ENCODE data around the gene RTP5.

The RTP5 gene

GRCh38 chr2:241860184-241861078, 9.1 kb upstream of the RTP5 start:
- Histone ChIP-seq H3K9me3 (ENCODE audit: control insufficient read depth, insufficient read depth, low read depth, low read length) (no peaks in the 10 kb centered on the region; the same call in 1 of the 2 replicates), H3K4me3 (ENCODE audit: low read depth, low read length) (no peak overlapping the region), H3K27ac (ENCODE audit: low read depth, low read length) (no peak overlapping the region), H3K27me3 (ENCODE audit: control insufficient read depth, insufficient read depth, low read length) (peaks cover 4% of the 10 kb centered on the region; the same call in 1 of the 2 replicates), H3K36me3 (ENCODE audit: control insufficient read depth, insufficient read depth, low read length) (no peaks in the 10 kb centered on the region), H3K9ac (ENCODE audit: low read length) (no peak overlapping the region), H3K4me1 (ENCODE audit: control insufficient read depth, insufficient read depth, low read length) (peaks cover 8% of the 10 kb centered on the region)

GRCh38 chr2:241861264-241861663, 8.3 kb upstream of the RTP5 start:
- H3K4me1 ChIP-seq (ENCODE audit: control insufficient read depth, insufficient read depth, low read length): peaks cover 8% of the 10 kb centered on the region
- H3K4me3 ChIP-seq (ENCODE audit: low read depth, low read length): no peak overlapping the region
- no peak overlapping the region for H3K27ac ChIP-seq (ENCODE audit: low read depth, low read length)
- no peaks in the 10 kb centered on the region for H3K36me3 ChIP-seq (ENCODE audit: control insufficient read depth, insufficient read depth, low read length)
- no peak overlapping the region for H3K9ac ChIP-seq (ENCODE audit: low read length)
- peaks cover 5% of the 10 kb centered on the region; the same call in 1 of the 2 replicates for H3K27me3 ChIP-seq (ENCODE audit: control insufficient read depth, insufficient read depth, low read length)
- no peaks in the 10 kb centered on the region; the same call in 1 of the 2 replicates for H3K9me3 ChIP-seq (ENCODE audit: control insufficient read depth, insufficient read depth, low read depth, low read length)

GRCh38 chr2:241862093-241862492, 7.4 kb upstream of the RTP5 start:
- H3K27me3 ChIP-seq (ENCODE audit: control insufficient read depth, insufficient read depth, low read length): peaks cover 10% of the 10 kb centered on the region; the same call in 1 of the 2 replicates
- no peaks in the 10 kb centered on the region for H3K36me3 ChIP-seq (ENCODE audit: control insufficient read depth, insufficient read depth, low read length)
- H3K9me3 ChIP-seq (ENCODE audit: control insufficient read depth, insufficient read depth, low read depth, low read length): no peaks in the 10 kb centered on the region; the same call in 1 of the 2 replicates
- H3K9ac ChIP-seq (ENCODE audit: low read length): no peak overlapping the region
- H3K4me3 ChIP-seq (ENCODE audit: low read depth, low read length): no peak overlapping the region
- H3K27ac ChIP-seq (ENCODE audit: low read depth, low read length): no peak overlapping the region
- H3K4me1 ChIP-seq (ENCODE audit: control insufficient read depth, insufficient read depth, low read length): peaks cover 8% of the 10 kb centered on the region

- Histone ChIP-seq H3K4me1 (ENCODE audit: control insufficient read depth, insufficient read depth, low read length) (peaks cover 8% of the 10 kb centered on the region), H3K4me3 (ENCODE audit: low read depth, low read length) (no peak overlapping the region), H3K27ac (ENCODE audit: low read depth, low read length) (no peak overlapping the region), H3K9me3 (ENCODE audit: control insufficient read depth, insufficient read depth, low read depth, low read length) (no peaks in the 10 kb centered on the region; the same call in 1 of the 2 replicates), H3K27me3 (ENCODE audit: control insufficient read depth, insufficient read depth, low read length) (peaks cover 12% of the 10 kb centered on the region; the same call in 1 of the 2 replicates), H3K9ac (ENCODE audit: low read length) (no peak overlapping the region), H3K36me3 (ENCODE audit: control insufficient read depth, insufficient read depth, low read length) (no peaks in the 10 kb centered on the region)
Observed at GRCh38 chr2:241862775-241863535, 6.6 kb upstream of the RTP5 start.

GRCh38 chr2:241863536-241863954, 6.0 kb upstream of the RTP5 start:
- peaks cover 12% of the 10 kb centered on the region; the same call in 1 of the 2 replicates for H3K27me3 ChIP-seq (ENCODE audit: control insufficient read depth, insufficient read depth, low read length)
- H3K36me3 ChIP-seq (ENCODE audit: control insufficient read depth, insufficient read depth, low read length): no peaks in the 10 kb centered on the region
- H3K27ac ChIP-seq (ENCODE audit: low read depth, low read length): no peak overlapping the region
- H3K9ac ChIP-seq (ENCODE audit: low read length): no peak overlapping the region
- no peak overlapping the region for H3K4me3 ChIP-seq (ENCODE audit: low read depth, low read length)
- no peaks in the 10 kb centered on the region; the same call in 1 of the 2 replicates for H3K9me3 ChIP-seq (ENCODE audit: control insufficient read depth, insufficient read depth, low read depth, low read length)
- H3K4me1 ChIP-seq (ENCODE audit: control insufficient read depth, insufficient read depth, low read length): peaks cover 8% of the 10 kb centered on the region

- no peaks in the 10 kb centered on the region; the same call in 1 of the 2 replicates for H3K9me3 ChIP-seq (ENCODE audit: control insufficient read depth, insufficient read depth, low read depth, low read length)
- no peak overlapping the region for H3K9ac ChIP-seq (ENCODE audit: low read length)
- peaks cover 4% of the 10 kb centered on the region for H3K4me1 ChIP-seq (ENCODE audit: control insufficient read depth, insufficient read depth, low read length)
- no peak overlapping the region for H3K4me3 ChIP-seq (ENCODE audit: low read depth, low read length)
- H3K27ac ChIP-seq (ENCODE audit: low read depth, low read length): no peak overlapping the region
- no peaks in the 10 kb centered on the region for H3K36me3 ChIP-seq (ENCODE audit: control insufficient read depth, insufficient read depth, low read length)
- peaks cover 12% of the 10 kb centered on the region; the same call in 1 of the 2 replicates for H3K27me3 ChIP-seq (ENCODE audit: control insufficient read depth, insufficient read depth, low read length)
Observed at GRCh38 chr2:241864168-241864849, 5.2 kb upstream of the RTP5 start.

- Histone ChIP-seq H3K9ac (ENCODE audit: low read length) (no peak overlapping the region), H3K27me3 (ENCODE audit: control insufficient read depth, insufficient read depth, low read length) (peaks cover 12% of the 10 kb centered on the region; the same call in 1 of the 2 replicates), H3K27ac (ENCODE audit: low read depth, low read length) (no peak overlapping the region), H3K4me1 (ENCODE audit: control insufficient read depth, insufficient read depth, low read length) (peaks cover 3% of the 10 kb centered on the region; the same call in 1 of the 2 replicates), H3K4me3 (ENCODE audit: low read depth, low read length) (no peak overlapping the region), H3K9me3 (ENCODE audit: control insufficient read depth, insufficient read depth, low read depth, low read length) (no peaks in the 10 kb centered on the region; the same call in 1 of the 2 replicates), H3K36me3 (ENCODE audit: control insufficient read depth, insufficient read depth, low read length) (no peaks in the 10 kb centered on the region)
Observed at GRCh38 chr2:241864850-241865213, 4.7 kb upstream of the RTP5 start.

GRCh38 chr2:241865416-241865956, 4.0 kb upstream of the RTP5 start:
- Histone ChIP-seq H3K27ac (ENCODE audit: low read depth, low read length) (no peak overlapping the region), H3K9me3 (ENCODE audit: control insufficient read depth, insufficient read depth, low read depth, low read length) (no peaks in the 10 kb centered on the region; the same call in 1 of the 2 replicates), H3K4me3 (ENCODE audit: low read depth, low read length) (no peak overlapping the region), H3K9ac (ENCODE audit: low read length) (no peak overlapping the region), H3K27me3 (ENCODE audit: control insufficient read depth, insufficient read depth, low read length) (peaks cover 12% of the 10 kb centered on the region; the same call in 1 of the 2 replicates), H3K4me1 (ENCODE audit: control insufficient read depth, insufficient read depth, low read length) (peaks cover 3% of the 10 kb centered on the region; the same call in 1 of the 2 replicates), H3K36me3 (ENCODE audit: control insufficient read depth, insufficient read depth, low read length) (no peaks in the 10 kb centered on the region)

GRCh38 chr2:241865957-241866789, 3.4 kb upstream of the RTP5 start:
- Histone ChIP-seq H3K36me3 (ENCODE audit: control insufficient read depth, insufficient read depth, low read length) (no peaks in the 10 kb centered on the region), H3K4me1 (ENCODE audit: control insufficient read depth, insufficient read depth, low read length) (peaks cover 3% of the 10 kb centered on the region; the same call in 1 of the 2 replicates), H3K27ac (ENCODE audit: low read depth, low read length) (no peak overlapping the region), H3K4me3 (ENCODE audit: low read depth, low read length) (no peak overlapping the region), H3K9ac (ENCODE audit: low read length) (no peak overlapping the region), H3K9me3 (ENCODE audit: control insufficient read depth, insufficient read depth, low read depth, low read length) (no peaks in the 10 kb centered on the region; the same call in 1 of the 2 replicates), H3K27me3 (ENCODE audit: control insufficient read depth, insufficient read depth, low read length) (peaks cover 12% of the 10 kb centered on the region; the same call in 1 of the 2 replicates)
